ENCODE data around the gene SMCO4.
A peak's percentile ranks its signal among the peaks of the same experiment; 100 is the strongest.
"Not testable (repeated sequence)": the region's sequence is repeated elsewhere in the genome, so short reads cannot be mapped to it uniquely, and the experiment has no call there.

Gene SMCO4, protein sequence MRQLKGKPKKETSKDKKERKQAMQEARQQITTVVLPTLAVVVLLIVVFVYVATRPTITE

DNA sequence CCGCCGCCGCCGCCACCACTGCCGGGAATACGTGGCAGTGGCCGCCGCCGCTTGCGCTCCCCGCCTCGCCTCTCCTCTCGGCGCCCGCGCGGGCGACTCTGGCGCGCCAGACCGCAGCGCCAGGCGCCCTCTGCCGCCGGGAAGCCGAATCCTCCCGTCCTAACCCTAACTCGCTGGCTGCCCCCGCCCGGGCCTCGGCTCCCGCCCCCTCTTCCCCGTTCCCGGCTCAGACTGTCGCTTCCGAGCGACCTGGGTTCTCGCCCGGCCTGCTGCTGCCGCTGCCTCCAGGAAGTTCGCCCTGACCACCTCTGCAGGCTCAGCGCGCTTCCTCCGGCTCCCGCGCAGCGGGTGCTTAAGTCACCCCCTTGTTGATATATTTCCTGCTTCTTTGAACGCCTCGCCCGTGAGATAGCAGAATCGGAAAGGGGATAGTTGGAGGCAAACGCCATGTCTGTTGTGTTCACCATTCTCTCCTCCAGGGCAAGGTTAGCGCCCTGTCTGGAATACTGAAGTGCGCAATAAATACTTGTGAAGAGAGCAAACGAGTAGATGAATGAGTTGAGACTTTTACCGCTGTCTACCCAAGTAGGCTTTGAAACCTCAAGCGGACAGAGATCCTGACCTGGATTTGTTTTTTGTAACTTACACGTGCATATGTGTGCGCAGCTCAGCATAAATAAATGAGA lies at the start of gene SMCO4:
Gene SMCO4, minus strand, starts transcription at position 100 of the 686 bp plus-strand sequence. CDS start 64,202 bp downstream, outside the sequence.
- peak; percentile 25 for DNase-seq

DNA sequence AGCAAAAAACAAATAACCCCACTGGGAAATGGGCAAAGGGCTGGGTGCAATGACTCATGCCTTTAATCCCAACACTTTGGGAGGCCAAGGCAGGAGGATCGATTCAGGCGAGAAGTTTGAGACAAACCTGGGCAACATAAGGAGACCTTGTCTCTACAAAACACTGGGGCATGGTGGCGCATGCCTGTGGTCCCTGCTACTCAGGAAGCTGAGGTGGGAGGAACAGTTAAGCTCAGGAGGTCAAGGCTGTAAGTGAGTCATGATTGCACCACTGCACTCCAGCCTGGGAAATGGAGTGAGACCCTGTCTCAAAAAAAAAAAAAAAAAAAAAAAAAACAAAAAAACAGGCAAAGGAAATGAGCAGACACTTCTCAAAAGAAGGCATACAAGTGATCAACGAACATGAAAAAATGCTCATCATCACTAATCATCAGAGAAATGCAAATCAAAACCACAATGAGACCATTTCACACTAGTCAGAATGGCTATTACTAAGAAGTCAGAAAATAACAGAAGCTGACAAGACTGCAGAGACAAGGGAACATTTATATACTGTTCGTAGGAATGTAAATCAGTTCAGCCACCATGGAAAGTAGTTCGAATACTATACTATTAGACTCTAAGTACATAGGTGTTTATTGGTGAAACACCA lies 48.2 kb upstream of the SMCO4 start:
- DNase-seq: no peak

DNA sequence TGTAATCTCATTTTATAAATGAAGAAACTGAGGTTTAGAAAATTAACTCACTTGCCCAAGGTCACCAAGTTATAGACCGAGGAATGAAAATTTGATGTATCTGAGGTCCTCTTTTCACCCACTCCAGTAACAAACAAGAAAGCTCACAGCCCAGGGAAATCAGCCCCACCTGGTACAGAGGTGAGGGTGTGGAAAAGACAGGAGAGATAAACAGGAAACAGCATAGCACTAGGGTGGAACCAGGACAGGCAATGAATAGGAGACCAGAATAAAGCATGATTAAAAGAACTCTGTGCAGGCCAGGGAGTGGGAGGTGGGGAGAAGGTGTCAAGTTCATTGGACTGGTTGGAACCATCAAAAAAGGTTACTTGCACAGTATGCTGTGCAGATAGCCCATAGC lies 46.2 kb upstream of the SMCO4 start:
- no peak for DNase-seq

DNA sequence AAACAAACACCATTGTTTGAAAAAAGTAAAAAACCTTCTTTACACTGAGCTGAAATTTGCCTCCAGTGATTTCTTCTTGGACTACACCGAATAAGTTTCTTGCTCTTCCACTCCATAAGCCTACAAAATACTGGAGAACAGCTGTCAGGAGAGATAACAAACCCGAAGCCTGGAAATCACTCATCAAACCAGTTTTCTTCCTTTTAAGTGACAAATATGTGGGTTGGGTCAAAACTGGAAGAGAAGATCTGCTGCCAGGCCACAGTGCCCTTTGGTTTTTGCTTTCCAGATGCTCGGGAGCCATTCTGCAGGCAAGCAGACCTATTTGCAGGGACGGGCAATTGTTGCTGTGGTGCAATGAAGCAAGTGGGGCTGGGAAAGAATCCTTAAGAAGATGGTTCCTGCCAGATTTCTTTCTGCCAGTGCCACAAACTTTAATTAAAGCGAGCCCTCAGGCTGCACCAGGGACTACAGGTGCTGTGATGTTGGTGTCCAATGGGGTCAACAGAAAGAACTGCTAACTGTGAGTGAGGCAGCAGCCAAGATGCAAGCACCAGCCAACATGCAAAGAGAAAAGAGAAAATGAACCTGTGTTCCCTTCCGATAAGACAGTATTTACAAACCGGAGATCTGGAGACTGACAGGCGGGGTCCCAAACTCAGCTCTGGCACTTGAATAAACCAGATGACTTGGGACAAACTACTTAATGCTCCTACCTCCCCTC lies 44.8 kb upstream of the SMCO4 start:
- no peak for DNase-seq

DNA sequence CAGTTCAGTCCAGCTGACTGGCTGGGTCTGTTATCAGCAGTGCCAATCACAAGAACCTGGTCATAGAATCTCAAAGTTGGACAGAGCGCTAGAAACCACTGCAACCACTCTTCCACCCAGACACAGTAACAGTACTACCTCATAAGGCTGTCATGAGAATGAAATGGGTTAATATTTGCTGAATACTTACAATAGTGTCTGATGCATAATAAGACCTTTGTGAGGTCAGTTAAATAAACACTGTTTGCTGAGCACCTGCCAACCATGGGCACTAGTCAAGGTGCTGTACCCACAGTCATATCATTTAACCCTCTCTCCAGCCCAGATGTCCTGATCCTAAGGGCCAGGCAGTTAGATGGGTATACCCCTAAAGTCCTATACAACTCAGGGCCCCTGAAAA lies 44.2 kb upstream of the SMCO4 start:
- not testable (repeated sequence) for DNase-seq

DNA sequence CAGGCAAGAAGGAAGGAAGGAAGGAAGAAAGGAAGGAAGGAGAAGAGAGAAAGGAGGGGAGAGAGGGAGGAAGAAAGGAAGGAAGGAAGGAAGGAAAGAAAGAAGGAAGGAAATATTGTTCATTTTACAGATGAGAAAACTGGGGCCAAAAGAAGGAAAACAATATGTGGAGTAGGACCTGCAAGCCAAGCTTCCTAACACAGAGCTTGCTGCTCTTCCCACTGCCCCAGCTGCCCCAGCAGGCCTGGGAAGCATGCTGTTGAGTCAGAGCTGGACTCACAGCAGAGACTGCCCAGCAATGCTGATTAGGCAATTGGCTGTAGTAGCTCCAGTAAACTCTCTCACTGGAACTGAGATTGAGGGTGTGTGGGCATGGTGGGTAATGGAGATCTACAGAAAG lies 42.6 kb upstream of the SMCO4 start:
- DNase-seq: no peak

DNA sequence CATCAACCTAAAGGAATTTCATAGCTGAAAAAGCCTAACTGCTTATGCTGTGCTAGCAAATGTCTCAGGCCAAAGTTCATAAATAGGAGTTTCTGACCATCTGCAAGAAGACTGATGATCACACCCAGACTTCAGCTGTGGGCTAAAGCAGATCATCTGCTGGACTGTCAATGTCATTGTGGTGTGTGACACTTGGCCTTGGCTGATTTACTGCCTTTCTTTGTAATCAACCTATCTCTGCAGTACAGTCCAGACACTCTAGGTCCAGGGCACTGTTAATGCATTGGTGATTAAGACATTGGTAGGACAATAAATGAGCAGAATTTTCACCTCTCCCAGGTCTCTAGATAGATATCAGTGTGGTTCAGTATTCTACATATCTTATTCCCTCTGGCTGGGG lies 40.3 kb upstream of the SMCO4 start:
- no peak for DNase-seq

DNA sequence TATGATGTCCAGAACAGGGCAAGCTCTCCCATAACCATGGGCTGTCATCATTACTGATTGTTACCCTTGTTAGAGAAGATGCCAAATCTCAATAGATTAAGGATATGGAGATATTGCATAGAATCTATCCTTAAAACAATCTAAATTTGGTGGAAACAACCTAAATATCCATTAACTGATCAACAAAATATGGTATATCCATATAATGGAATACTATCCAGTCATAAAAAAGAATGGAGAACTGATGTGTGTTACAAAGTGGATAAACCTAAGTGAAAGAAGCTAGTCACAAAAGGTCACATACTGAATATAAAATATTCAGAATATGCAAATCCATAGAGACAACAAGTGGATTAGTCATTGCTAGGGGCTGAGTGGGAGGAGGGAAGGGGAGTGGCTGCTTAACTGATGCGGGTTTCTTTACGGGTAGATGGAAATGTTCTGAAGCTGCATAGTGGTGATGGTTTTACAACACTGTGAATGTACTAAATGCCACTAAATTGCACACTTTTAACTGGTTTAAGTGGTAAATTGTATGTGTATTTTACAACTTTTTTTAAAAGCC lies 36.1 kb upstream of the SMCO4 start:
- DNase-seq: no peak

DNA sequence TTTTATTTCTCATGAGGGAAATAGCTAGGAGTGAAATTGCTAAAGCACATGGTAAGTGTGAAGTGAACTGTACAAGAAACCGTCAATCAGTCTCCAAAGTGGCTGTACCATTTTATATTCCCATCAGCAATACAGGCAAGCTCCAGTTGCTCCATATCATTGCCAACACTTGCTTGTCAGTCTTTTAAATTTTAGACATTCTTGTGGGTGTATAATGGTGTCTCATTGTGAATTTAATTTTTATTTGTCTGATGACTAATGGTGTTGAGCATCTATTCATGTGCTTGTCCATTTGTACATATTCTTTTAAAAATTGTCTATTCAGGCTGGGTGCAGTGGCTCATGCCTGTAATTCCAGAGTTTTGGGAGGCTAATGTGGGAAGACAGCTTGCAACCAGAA lies 34.1 kb upstream of the SMCO4 start:
- DNase-seq: no peak

DNA sequence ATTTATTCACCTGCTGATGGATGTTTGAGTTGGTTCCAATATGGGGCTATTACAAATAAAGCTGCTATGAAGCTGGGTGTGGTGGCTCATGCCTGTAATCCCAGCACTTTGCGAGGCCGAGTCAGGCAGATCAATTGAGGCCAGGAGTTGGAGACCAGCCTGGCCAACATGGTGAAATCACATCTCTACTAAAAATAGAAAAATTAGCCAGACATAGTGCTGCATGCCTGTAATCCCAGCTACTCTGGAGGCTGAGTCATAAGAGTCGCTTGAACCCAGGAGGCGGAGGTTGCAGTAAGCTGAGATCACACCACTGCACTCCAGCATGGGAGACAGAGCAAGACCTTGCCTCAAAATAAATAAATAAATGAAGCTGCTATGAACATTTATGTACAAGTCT lies 33.7 kb upstream of the SMCO4 start:
- DNase-seq: not testable (repeated sequence)

DNA sequence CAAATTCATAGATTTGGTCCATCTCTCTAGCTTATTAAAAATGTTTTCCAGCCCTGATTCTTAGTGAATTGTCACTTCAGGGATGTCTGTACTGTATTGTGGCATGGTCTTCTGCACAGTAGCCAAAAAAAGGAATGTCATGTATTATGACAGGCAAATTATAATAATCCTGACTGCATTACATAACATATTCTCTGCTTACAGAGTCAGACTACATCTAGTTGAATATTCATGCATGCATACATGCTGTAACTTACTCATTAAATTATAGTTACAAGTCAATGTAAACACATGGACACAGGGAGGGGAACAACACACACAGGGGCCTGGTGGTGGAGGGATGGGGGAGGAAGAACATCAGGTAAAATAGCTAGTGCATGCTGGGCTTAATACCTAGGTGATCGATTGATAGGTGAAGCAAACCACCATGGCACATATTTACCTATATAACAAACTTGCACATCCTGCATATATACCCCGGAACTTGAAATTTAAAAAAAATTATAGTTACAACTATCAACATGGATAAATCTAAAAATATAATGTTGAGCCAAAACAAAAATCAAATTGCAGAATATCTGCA lies 31.5 kb upstream of the SMCO4 start:
- DNase-seq: no peak

DNA sequence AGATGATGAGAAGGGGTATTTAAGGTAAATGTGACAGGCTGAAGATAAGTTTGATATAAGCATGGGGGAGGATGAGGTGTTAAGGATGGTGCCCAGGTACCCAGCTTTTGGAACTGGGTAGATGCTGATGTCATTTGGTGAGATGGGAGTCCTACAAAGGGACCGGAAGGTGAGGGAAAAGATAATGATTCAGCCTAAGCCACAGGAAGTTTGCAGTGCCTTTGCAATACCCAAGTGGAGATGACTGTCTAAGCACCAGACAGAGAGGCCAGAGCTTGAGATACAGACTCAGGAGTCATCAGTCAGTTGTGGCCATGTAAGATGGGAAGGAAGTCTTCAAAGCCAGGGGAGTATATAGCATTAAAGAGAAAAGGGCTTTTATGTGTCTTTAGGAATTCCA lies 30.0 kb upstream of the SMCO4 start:
- no peak for DNase-seq

DNA sequence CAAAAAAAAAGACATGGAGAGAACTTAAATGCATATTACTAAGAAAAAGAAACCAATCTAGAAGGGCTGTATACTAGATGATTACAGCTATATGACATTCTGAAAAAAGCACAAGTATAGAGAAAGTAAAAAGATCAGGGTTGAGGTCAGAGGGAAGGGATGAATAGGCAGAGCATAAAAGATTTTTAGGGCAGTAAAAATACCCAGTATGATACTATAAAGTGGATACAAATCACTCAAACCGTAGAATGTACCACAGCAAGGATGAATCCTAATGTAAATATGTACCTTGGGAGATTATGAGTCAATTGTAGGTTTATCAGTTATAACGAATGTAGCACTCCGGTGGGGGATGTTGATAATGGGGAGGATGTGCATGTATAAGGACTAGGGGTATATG lies 29.4 kb upstream of the SMCO4 start:
- DNase-seq: no peak

DNA sequence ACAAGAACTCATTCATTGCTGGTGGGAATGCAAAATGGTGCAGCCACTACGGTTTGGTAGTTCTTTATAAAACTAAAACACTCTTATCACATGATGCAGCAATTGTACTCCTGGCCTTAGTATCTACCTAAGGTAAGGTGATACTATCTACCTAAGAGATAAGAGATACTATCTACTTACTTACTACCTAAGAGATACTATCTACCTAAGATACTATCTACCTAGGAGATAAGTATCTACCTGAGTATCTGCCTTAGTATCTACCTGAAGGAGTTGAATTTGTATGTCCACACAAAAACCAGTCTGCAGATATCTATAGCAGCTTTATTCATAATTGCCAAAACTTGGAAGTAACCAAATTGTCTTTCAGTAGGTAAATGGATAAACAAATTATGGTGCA lies 29.0 kb upstream of the SMCO4 start:
- DNase-seq: no peak

DNA sequence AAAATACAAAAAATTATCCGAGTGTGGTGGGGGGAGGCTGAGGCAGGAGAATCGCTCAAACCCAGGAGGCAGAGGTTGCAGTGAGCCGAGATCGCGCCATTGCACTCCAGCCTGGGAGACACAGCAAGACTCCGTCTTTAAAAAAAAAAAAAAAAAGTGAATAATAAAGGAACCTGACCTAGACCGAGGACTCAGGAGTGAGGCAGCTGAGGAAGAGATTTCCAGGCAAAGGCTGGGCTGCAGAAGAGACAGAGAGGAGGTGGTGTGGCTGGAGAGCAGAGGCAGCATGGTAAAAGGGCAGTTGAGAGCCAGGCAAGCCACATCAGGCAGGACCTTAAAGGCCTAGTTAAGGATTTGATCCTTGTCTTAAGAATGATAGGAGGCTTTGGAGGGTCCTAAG lies 28.4 kb upstream of the SMCO4 start:
- DNase-seq: no peak

DNA sequence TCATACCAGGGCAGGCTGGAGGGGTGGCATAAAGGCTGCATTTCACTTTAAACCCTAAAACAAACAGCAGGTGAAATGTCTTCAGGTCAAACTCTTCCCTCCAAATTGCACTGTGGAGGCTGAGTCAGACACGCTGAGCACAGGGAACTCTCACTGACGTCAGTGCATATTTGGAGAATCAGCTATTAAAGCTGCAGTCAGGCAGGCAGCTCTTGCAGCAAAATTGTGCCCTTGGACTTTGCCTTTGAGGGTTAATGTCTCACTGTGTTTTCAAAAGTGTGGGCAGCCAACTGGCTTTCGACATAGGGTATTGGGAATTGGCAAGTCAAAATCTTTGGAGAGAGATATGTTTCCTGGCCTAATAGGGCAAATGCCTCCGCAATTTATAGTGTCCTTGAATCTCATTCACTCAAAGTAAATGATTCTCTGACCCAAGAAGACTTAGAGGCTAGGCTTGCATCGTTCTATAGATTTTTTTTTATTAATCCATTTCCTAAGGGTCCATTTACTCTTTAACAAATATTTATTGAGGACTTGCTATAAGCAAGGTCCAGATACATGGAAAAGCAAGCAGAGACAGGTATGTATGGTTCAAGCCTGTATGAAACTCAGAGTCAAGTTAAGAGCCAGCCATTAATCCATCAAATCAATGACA lies 27.7 kb upstream of the SMCO4 start:
- no peak for DNase-seq

DNA sequence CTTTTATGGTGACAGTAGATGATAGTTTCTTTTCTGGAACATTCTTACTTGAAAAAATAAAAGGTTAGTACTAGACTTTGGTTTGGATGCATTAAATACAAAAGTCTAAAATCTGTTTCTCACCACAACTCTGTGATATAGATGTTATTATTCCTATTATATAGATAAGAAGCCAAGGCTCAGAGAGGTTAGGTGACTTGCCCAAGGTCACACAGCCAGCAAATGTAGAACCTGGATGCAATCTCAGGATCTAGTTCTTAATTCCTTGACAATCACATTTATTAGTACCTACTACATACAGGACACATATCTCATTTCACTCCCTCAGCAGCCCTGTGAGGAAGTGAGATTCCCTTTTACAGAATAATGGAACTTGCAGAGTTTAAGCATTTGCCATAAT lies 26.3 kb upstream of the SMCO4 start:
- DNase-seq: no peak

DNA sequence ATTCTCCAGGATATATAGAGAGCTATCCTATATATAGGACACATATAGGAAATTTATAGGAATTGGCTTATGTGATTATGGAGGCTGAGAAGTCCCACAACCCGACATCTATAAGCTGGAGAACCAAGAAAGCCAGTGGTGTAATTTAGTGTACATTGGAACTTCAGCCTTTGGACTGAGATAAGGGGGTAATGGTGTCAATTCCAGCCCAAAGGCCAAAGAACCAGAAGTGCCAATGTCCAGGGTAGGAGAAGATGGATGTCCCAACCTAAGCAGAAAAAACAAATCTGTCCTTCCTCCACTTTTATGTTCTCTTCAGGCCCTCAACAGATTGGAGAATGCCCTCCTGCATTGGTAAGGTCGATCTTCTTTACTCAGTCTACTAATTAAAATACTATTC lies 25.5 kb upstream of the SMCO4 start:
- DNase-seq: no peak

DNA sequence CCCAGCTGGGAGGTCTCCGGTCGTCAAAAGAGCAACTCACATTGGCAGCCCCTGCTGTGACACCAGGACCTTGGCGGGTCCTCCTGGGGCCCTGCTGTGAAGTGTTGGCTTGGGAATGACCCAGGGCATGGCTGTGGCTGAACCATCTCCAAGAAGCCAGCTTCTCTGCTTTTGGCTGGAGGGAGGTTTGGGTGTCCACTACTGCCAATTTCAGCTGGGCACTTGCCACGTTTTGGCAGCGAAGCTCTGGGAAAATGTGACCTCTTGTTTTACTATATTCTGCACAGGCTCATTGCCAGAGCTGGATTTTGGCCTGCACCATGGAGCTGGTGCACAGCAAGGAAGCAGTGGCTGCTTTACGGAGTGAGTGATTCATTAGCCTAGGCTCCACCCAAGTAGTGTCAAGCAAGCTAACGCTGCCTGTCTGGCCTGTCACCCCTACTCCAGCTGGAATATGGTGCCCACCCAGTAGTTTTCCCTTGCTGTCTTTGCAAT lies 24.3 kb upstream of the SMCO4 start:
- no peak for DNase-seq

DNA sequence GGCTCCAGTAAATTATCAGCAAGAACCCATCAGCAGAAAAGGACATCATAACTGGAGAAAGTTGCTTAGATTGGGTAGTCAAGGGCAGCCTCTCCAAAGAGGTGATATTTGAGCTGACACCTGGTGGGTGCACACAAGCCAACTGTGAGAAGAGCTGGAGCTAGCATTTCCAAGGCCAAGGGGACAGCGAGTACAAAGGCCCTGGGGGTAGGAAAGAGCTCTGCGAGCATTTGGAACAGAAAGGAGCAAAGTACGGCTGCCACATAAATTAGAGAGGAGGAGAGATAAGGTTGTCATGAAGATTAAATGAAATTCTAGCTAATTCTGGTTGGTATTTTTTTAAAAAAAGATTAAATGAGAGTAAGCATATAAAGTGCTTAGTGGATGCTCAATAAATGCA lies 21.7 kb upstream of the SMCO4 start:
- no peak for DNase-seq

DNA sequence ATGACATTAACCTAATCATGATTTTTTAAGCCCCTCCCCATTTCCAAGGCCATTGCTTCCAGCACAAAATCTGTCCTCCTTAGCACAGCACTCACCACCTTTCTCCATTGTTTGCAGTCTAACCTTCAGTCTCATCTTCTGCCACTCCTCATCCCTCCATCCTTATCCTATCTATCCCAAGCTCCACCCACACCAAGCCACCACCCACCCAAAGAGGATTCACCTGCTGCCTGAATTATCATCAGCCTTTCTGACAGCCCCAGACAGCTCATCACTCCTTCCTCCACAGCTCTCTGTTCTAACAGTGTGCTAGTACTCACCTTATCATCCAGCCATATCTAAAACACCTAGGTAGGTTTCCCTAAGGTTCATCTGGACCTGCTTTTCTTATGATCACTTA lies 20.7 kb upstream of the SMCO4 start:
- no peak for DNase-seq

DNA sequence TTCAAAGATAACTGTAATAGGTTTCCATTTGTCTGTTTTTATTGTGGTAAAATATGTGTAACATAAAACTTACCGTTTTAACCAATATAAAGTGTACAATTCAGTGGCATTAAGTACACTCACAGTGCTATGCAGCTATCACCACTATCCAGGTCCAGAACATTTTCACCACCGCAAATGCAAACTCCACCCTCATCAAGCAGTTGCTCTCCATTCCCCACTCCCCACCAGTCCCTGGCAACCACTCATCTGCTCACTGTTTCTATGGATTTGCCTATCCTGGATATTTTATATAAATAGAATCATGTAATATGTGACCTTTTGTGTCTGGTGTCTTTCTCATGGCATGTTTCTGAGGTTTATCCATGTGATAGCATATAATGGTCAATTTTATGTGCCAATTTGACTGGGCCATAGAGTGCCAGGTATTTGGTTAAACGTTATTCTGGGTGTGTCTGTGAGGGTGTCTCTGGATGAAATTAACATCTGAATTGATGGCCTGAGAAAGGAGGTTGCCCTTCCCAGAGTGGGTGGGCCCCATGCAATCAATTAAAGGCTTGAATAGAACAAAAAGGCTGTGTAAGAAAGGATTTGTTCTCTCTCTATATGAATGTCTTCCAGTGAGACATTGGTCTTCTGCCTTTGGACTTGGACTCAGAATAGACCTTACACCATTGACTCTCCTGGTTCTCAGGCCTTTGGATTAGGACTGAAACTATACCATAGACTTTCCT lies 17.2 kb upstream of the SMCO4 start:
- no peak for DNase-seq

Measured in NCI-H187 treated with DMSO at 0.1 percent for 48 hours (cell line).